ENCODE data around the gene FBXO21.

The FBXO21 gene

DNA sequence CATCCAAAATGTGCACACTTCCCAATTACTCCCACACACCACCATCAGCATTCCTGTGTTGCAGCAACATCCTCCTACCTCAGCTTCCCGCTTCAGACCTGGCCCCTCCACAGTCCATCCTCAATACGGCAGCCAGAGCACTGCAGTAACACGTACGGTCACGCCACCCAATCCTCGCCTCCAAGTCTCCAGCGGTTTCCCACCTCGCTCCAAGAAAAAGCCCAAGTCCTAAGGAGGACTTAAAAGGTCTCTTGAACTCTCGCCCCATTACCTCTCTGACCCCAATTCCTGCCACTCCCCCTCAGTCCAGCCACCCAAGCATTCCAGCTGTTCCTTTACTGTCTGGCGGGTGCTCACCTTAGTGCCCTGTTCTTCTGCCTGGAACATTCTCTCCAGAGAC, 12.0 kb downstream of the FBXO21 start:
- no peak overlapping the region for H2AK5ac ChIP-seq (ENCODE audit: low read length)
- H3K27me3 ChIP-seq (ENCODE audit: insufficient read depth, low read length) = no peaks in the 10 kb centered on the region
- no peak overlapping the region for H3K18ac ChIP-seq (ENCODE audit: low read length)
- H3K79me1 ChIP-seq (ENCODE audit: low read length) = no peaks in the 10 kb centered on the region
- no peak overlapping the region for H3K9ac ChIP-seq (ENCODE audit: low read length)
- peaks cover 30 to 32% of the 10 kb centered on the region in 2 experiments for H3K36me3 ChIP-seq (ENCODE audit: control insufficient read depth in 1 of 2, insufficient read depth in 2 of 2, low read length in 2 of 2)
- no peak overlapping the region for H4K8ac ChIP-seq (ENCODE audit: low read depth, low read length)
- H2BK12ac ChIP-seq (ENCODE audit: low read length) = no peak overlapping the region
- no peak overlapping the region for H3K23ac ChIP-seq (ENCODE audit: low read length)
- no peak overlapping the region for H4K91ac ChIP-seq (ENCODE audit: low read depth, low read length)
- no peak overlapping the region for H3K4ac ChIP-seq (ENCODE audit: low read depth, low read length)
- WGBS (ENCODE audit: extremely low coverage, insufficient coverage, insufficient read length) = no CpG with 5 or more reads among the region's 10 CpGs
- H3K14ac ChIP-seq (ENCODE audit: low read length) = no peak overlapping the region
- no peak overlapping the region for H4K12ac ChIP-seq (ENCODE audit: low read depth, low read length)
- peaks cover 2% of the 10 kb centered on the region for H3K9me3 ChIP-seq (ENCODE audit: insufficient read depth, low read depth, low read length)
- H2AFZ ChIP-seq (ENCODE audit: insufficient read depth, low read length, poor library complexity) = no peak overlapping the region
- no peak for DNase-seq
- H3K4me1 ChIP-seq (ENCODE audit: control insufficient read depth in 1 of 2, insufficient read depth in 2 of 2, low read length in 2 of 2) = no peaks in the 10 kb centered on the region
- no peak overlapping the region for H2BK5ac ChIP-seq (ENCODE audit: low read depth, low read length, poor library complexity)
- no peak overlapping the region for H3K4me2 ChIP-seq (ENCODE audit: low read length)
- no peak overlapping the region for H3K27ac ChIP-seq (ENCODE audit: low read depth, low read length)
- H2BK120ac ChIP-seq (ENCODE audit: insufficient read depth, low read length, poor library complexity) = no peak overlapping the region
- no peak overlapping the region for H3K4me3 ChIP-seq (ENCODE audit: low read depth, low read length)
- no peaks in the 10 kb centered on the region for H3K79me2 ChIP-seq (ENCODE audit: control insufficient read depth, insufficient read depth, low read length, poor library complexity)

DNA sequence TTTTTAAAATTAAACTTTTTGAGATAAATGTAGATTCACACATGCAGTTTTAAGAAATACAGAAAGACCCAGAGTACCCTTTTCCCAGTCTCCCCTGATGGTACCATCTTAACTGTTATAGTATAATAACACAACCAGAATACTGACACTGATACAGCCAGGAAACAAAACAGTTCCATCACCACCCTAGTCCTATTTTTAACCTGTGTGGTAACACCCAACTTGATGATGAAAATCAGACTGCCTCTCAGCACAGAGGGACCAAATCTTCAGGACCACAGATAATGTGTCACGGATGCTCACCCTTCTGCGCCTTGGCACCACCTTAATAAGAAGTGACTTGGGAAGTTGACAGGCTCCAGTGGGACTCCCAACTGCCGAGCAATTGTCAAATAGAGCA, 18.1 kb downstream of the FBXO21 start:
- Histone ChIP-seq H4K91ac (ENCODE audit: low read depth, low read length) (no peak overlapping the region), H4K8ac (ENCODE audit: low read depth, low read length) (no peak overlapping the region), H3K4me1 (ENCODE audit: control insufficient read depth in 1 of 2, insufficient read depth in 2 of 2, low read length in 2 of 2) (no peaks in the 10 kb centered on the region), H3K4me2 (ENCODE audit: low read length) (no peak overlapping the region), H3K4ac (ENCODE audit: low read depth, low read length) (no peak overlapping the region), H3K4me3 (ENCODE audit: low read depth, low read length) (no peak overlapping the region), H3K23ac (ENCODE audit: low read length) (no peak overlapping the region), H3K18ac (ENCODE audit: low read length) (no peak overlapping the region), H2BK12ac (ENCODE audit: low read length) (no peak overlapping the region), H3K27ac (ENCODE audit: low read depth, low read length) (no peak overlapping the region), H3K36me3 (ENCODE audit: control insufficient read depth in 1 of 2, insufficient read depth in 2 of 2, low read length in 2 of 2) (peaks cover 25 to 47% of the 10 kb centered on the region in 2 experiments), H3K79me1 (ENCODE audit: low read length) (no peaks in the 10 kb centered on the region), H3K14ac (ENCODE audit: low read length) (no peak overlapping the region), H2AFZ (ENCODE audit: insufficient read depth, low read length, poor library complexity) (no peak overlapping the region), H3K9me3 (ENCODE audit: insufficient read depth, low read depth, low read length) (no peaks in the 10 kb centered on the region), H2BK5ac (ENCODE audit: low read depth, low read length, poor library complexity) (no peak overlapping the region), H3K79me2 (ENCODE audit: control insufficient read depth, insufficient read depth, low read length, poor library complexity) (no peaks in the 10 kb centered on the region), H3K9ac (ENCODE audit: low read length) (no peak overlapping the region), H3K27me3 (ENCODE audit: insufficient read depth, low read length) (no peaks in the 10 kb centered on the region), H4K12ac (ENCODE audit: low read depth, low read length) (no peak overlapping the region), H2AK5ac (ENCODE audit: low read length) (no peak overlapping the region), H2BK120ac (ENCODE audit: insufficient read depth, low read length, poor library complexity) (no peak overlapping the region)
- DNase-seq = no peak
- WGBS (ENCODE audit: extremely low coverage, insufficient coverage, insufficient read length) = no CpG with 5 or more reads among the region's 3 CpGs

DNA sequence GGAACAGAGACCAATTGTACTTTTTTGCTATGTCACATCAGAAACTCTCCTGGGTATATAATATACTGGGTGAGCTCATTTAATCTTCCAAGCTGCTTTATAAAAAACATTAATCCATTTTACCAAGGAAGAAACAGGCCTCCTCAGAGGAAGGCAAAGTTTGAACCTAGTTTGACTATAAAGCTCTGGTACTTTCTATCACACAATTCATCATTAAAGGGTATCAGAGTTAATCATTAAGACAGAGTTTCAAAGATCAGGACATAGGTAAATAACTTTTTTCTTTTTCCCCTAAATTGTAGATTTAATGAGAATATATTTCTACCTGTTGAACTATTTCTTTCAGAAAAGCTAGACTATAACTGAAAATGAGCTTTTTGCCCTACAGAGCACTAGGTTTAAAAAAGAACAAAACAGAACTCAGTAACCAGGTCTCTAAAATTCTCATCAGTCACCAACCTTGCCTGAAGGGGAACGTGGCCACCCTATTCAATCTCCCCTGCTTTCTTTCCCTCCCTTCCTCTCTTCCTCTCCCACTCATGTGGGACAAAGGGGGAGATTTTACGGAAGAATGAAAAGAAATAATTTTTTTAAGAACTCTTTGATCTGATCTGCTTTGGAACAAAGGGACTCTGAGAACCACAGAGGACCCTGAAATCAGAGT, 18.6 kb downstream of the FBXO21 start:
- Histone ChIP-seq H3K36me3 (ENCODE audit: control insufficient read depth in 1 of 2, insufficient read depth in 2 of 2, low read length in 2 of 2) (peaks cover 25 to 50% of the 10 kb centered on the region in 2 experiments), H4K12ac (ENCODE audit: low read depth, low read length) (no peak overlapping the region), H3K9ac (ENCODE audit: low read length) (no peak overlapping the region), H3K23ac (ENCODE audit: low read length) (no peak overlapping the region), H3K4me1 (ENCODE audit: control insufficient read depth in 1 of 2, insufficient read depth in 2 of 2, low read length in 2 of 2) (no peaks in the 10 kb centered on the region), H2AFZ (ENCODE audit: insufficient read depth, low read length, poor library complexity) (no peak overlapping the region), H3K9me3 (ENCODE audit: insufficient read depth, low read depth, low read length) (no peaks in the 10 kb centered on the region), H3K4me3 (ENCODE audit: low read depth, low read length) (no peak overlapping the region), H3K79me2 (ENCODE audit: control insufficient read depth, insufficient read depth, low read length, poor library complexity) (no peaks in the 10 kb centered on the region), H2BK5ac (ENCODE audit: low read depth, low read length, poor library complexity) (no peak overlapping the region), H3K4me2 (ENCODE audit: low read length) (no peak overlapping the region), H3K27ac (ENCODE audit: low read depth, low read length) (no peak overlapping the region), H2BK12ac (ENCODE audit: low read length) (no peak overlapping the region), H3K27me3 (ENCODE audit: insufficient read depth, low read length) (no peaks in the 10 kb centered on the region), H3K79me1 (ENCODE audit: low read length) (no peaks in the 10 kb centered on the region), H4K91ac (ENCODE audit: low read depth, low read length) (no peak overlapping the region), H2BK120ac (ENCODE audit: insufficient read depth, low read length, poor library complexity) (no peak overlapping the region), H3K4ac (ENCODE audit: low read depth, low read length) (no peak overlapping the region), H2AK5ac (ENCODE audit: low read length) (no peak overlapping the region), H3K18ac (ENCODE audit: low read length) (no peak overlapping the region), H3K14ac (ENCODE audit: low read length) (no peak overlapping the region), H4K8ac (ENCODE audit: low read depth, low read length) (no peak overlapping the region)
- WGBS (ENCODE audit: extremely low coverage, insufficient coverage, insufficient read length) = no CpG with 5 or more reads among the region's 2 CpGs
- no peak for DNase-seq

DNA sequence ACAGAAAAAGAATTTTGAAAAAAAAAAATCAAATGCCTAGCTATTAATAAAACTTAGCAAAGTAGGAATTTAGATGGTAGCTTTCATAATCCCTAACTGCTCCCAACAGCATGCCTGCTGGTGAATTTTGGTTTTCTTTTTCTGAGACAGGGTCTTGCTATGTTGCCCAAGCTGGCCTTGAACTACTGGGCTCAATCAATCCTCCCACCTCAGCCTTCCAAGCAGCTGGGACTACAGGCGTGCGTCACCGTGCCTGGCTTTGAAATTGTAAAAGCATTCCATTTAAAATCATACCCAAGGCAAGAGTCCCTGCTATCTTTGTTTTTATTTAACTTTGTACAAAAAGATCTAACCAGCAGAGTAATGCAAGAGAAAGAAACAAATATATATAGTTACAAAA, 20.7 kb downstream of the FBXO21 start:
- no CpG with 5 or more reads among the region's 3 CpGs for WGBS (ENCODE audit: extremely low coverage, insufficient coverage, insufficient read length)
- H3K79me2 ChIP-seq (ENCODE audit: control insufficient read depth, insufficient read depth, low read length, poor library complexity) = no peaks in the 10 kb centered on the region
- H2AK5ac ChIP-seq (ENCODE audit: low read length) = no peak overlapping the region

More for the DNA sequence above, 20.7 kb downstream of the FBXO21 start:
- H2BK12ac ChIP-seq (ENCODE audit: low read length) = no peak overlapping the region
- no peak overlapping the region for H3K4ac ChIP-seq (ENCODE audit: low read depth, low read length)
- H3K27me3 ChIP-seq (ENCODE audit: insufficient read depth, low read length) = no peaks in the 10 kb centered on the region
- no peak overlapping the region for H4K8ac ChIP-seq (ENCODE audit: low read depth, low read length)
- H3K14ac ChIP-seq (ENCODE audit: low read length) = no peak overlapping the region
- no peak overlapping the region for H2BK120ac ChIP-seq (ENCODE audit: insufficient read depth, low read length, poor library complexity)
- no peak overlapping the region for H3K9ac ChIP-seq (ENCODE audit: low read length)
- no peaks in the 10 kb centered on the region for H3K4me1 ChIP-seq (ENCODE audit: control insufficient read depth in 1 of 2, insufficient read depth in 2 of 2, low read length in 2 of 2)
- H2AFZ ChIP-seq (ENCODE audit: insufficient read depth, low read length, poor library complexity) = no peak overlapping the region
- H2BK5ac ChIP-seq (ENCODE audit: low read depth, low read length, poor library complexity) = no peak overlapping the region
- DNase-seq = no peak
- H3K23ac ChIP-seq (ENCODE audit: low read length) = no peak overlapping the region
- no peak overlapping the region for H3K4me2 ChIP-seq (ENCODE audit: low read length)
- no peaks in the 10 kb centered on the region for H3K79me1 ChIP-seq (ENCODE audit: low read length)
- no peak overlapping the region for H3K27ac ChIP-seq (ENCODE audit: low read depth, low read length)
- H3K4me3 ChIP-seq (ENCODE audit: low read depth, low read length) = no peak overlapping the region
- no peaks in the 10 kb centered on the region for H3K9me3 ChIP-seq (ENCODE audit: insufficient read depth, low read depth, low read length)
- no peak overlapping the region for H4K91ac ChIP-seq (ENCODE audit: low read depth, low read length)
- peaks cover 27 to 46% of the 10 kb centered on the region in 2 experiments for H3K36me3 ChIP-seq (ENCODE audit: control insufficient read depth in 1 of 2, insufficient read depth in 2 of 2, low read length in 2 of 2)
- no peak overlapping the region for H4K12ac ChIP-seq (ENCODE audit: low read depth, low read length)
- no peak overlapping the region for H3K18ac ChIP-seq (ENCODE audit: low read length)

Data from trophoblast cell (in vitro differentiated cells and primary cell).